ENCODE results near the gene DMD. TPM values are rescaled to one million over a fixed set of nuclear protein-coding genes. Genes with fewer than 3 reads are reported as not detected.

DMD gene
- total and polyA plus RNA-seq, 2 of the 8 experiments (the other 6 are each of a cell fraction or from before 2014, with no cell fraction given): 4.8 to 7.4 TPM

DNA sequence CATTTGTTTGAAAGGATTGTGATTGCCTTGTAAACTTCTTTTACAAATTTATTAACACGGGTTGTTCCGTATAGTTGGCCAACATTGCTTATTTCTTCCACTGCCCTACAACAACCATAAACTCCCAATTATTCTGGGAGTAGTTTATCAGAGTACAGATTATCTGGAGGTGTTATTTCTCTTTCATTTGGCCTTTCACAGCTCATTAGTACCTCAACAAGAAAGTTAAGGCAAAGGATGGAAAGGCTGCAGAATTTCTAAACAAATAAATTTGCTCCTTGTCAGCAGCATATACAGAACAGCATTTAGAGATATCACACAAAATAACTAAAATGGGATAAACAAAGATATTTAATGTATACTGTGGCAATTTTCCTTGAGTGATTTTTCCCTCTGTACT, 548.8 kb downstream of the DMD start (continued):
- TF ChIP-seq, protein P1, sequence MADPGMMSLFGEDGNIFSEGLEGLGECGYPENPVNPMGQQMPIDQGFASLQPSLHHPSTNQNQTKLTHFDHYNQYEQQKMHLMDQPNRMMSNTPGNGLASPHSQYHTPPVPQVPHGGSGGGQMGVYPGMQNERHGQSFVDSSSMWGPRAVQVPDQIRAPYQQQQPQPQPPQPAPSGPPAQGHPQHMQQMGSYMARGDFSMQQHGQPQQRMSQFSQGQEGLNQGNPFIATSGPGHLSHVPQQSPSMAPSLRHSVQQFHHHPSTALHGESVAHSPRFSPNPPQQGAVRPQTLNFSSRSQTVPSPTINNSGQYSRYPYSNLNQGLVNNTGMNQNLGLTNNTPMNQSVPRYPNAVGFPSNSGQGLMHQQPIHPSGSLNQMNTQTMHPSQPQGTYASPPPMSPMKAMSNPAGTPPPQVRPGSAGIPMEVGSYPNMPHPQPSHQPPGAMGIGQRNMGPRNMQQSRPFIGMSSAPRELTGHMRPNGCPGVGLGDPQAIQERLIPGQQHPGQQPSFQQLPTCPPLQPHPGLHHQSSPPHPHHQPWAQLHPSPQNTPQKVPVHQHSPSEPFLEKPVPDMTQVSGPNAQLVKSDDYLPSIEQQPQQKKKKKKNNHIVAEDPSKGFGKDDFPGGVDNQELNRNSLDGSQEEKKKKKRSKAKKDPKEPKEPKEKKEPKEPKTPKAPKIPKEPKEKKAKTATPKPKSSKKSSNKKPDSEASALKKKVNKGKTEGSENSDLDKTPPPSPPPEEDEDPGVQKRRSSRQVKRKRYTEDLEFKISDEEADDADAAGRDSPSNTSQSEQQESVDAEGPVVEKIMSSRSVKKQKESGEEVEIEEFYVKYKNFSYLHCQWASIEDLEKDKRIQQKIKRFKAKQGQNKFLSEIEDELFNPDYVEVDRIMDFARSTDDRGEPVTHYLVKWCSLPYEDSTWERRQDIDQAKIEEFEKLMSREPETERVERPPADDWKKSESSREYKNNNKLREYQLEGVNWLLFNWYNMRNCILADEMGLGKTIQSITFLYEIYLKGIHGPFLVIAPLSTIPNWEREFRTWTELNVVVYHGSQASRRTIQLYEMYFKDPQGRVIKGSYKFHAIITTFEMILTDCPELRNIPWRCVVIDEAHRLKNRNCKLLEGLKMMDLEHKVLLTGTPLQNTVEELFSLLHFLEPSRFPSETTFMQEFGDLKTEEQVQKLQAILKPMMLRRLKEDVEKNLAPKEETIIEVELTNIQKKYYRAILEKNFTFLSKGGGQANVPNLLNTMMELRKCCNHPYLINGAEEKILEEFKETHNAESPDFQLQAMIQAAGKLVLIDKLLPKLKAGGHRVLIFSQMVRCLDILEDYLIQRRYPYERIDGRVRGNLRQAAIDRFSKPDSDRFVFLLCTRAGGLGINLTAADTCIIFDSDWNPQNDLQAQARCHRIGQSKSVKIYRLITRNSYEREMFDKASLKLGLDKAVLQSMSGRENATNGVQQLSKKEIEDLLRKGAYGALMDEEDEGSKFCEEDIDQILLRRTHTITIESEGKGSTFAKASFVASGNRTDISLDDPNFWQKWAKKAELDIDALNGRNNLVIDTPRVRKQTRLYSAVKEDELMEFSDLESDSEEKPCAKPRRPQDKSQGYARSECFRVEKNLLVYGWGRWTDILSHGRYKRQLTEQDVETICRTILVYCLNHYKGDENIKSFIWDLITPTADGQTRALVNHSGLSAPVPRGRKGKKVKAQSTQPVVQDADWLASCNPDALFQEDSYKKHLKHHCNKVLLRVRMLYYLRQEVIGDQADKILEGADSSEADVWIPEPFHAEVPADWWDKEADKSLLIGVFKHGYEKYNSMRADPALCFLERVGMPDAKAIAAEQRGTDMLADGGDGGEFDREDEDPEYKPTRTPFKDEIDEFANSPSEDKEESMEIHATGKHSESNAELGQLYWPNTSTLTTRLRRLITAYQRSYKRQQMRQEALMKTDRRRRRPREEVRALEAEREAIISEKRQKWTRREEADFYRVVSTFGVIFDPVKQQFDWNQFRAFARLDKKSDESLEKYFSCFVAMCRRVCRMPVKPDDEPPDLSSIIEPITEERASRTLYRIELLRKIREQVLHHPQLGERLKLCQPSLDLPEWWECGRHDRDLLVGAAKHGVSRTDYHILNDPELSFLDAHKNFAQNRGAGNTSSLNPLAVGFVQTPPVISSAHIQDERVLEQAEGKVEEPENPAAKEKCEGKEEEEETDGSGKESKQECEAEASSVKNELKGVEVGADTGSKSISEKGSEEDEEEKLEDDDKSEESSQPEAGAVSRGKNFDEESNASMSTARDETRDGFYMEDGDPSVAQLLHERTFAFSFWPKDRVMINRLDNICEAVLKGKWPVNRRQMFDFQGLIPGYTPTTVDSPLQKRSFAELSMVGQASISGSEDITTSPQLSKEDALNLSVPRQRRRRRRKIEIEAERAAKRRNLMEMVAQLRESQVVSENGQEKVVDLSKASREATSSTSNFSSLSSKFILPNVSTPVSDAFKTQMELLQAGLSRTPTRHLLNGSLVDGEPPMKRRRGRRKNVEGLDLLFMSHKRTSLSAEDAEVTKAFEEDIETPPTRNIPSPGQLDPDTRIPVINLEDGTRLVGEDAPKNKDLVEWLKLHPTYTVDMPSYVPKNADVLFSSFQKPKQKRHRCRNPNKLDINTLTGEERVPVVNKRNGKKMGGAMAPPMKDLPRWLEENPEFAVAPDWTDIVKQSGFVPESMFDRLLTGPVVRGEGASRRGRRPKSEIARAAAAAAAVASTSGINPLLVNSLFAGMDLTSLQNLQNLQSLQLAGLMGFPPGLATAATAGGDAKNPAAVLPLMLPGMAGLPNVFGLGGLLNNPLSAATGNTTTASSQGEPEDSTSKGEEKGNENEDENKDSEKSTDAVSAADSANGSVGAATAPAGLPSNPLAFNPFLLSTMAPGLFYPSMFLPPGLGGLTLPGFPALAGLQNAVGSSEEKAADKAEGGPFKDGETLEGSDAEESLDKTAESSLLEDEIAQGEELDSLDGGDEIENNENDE (IDR thresholded peaks at IDR 0.05; ENCODE audit: insufficient replicate concordance, low read length): no peak
- TF ChIP-seq SP4 (IDR thresholded peaks at IDR 0.05; ENCODE audit: low read length): no peak
- no peak for TF ChIP-seq KDM4A (IDR thresholded peaks at IDR 0.05; ENCODE audit: low read depth, low read length, severe bottlenecking)
- no peak for TF ChIP-seq EP300 (IDR thresholded peaks at IDR 0.05; ENCODE audit: borderline replicate concordance in 1 of 2, low read depth in 2 of 2, low read length in 2 of 2)
- no peak for TF ChIP-seq POLR2A (IDR thresholded peaks at IDR 0.05; ENCODE audit: control extremely low read depth in 1 of 2, low read depth in 2 of 2, low read length in 2 of 2)
- no peak for TF ChIP-seq CREB1 (IDR thresholded peaks at IDR 0.05)
- TF ChIP-seq SP1 (IDR thresholded peaks at IDR 0.05; ENCODE audit: low read depth, low read length): no peak
- TF ChIP-seq RXRA (IDR thresholded peaks at IDR 0.05; ENCODE audit: insufficient read depth, low read depth, low read length): no peak
- TF ChIP-seq, protein P2, sequence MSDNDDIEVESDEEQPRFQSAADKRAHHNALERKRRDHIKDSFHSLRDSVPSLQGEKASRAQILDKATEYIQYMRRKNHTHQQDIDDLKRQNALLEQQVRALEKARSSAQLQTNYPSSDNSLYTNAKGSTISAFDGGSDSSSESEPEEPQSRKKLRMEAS (IDR thresholded peaks at IDR 0.05): no peak
- TF ChIP-seq HDAC6 (IDR thresholded peaks at IDR 0.05; ENCODE audit: low read depth, low read length): no peak
- TF ChIP-seq POU5F1 (IDR thresholded peaks at IDR 0.05; ENCODE audit: low read depth, low read length): no peak
- TF ChIP-seq HDAC2 (IDR thresholded peaks at IDR 0.05; ENCODE audit: borderline replicate concordance in 1 of 2, low read depth in 2 of 2, low read length in 2 of 2): no peak

All from H1 (cell line).